ENCODE data around the gene INPP5E. TPM values are rescaled to one million over a fixed set of nuclear protein-coding genes. Genes with fewer than 3 reads are reported as not detected.
A peak's percentile ranks its signal among the peaks of the same experiment; 100 is the strongest.
"Not testable (repeated sequence)": the region's sequence is repeated elsewhere in the genome, so short reads cannot be mapped to it uniquely, and the experiment has no call there.

Gene INPP5E
- total RNA-seq, 2 donors from 2014 or later = 17.2 to 20.1 TPM

DNA sequence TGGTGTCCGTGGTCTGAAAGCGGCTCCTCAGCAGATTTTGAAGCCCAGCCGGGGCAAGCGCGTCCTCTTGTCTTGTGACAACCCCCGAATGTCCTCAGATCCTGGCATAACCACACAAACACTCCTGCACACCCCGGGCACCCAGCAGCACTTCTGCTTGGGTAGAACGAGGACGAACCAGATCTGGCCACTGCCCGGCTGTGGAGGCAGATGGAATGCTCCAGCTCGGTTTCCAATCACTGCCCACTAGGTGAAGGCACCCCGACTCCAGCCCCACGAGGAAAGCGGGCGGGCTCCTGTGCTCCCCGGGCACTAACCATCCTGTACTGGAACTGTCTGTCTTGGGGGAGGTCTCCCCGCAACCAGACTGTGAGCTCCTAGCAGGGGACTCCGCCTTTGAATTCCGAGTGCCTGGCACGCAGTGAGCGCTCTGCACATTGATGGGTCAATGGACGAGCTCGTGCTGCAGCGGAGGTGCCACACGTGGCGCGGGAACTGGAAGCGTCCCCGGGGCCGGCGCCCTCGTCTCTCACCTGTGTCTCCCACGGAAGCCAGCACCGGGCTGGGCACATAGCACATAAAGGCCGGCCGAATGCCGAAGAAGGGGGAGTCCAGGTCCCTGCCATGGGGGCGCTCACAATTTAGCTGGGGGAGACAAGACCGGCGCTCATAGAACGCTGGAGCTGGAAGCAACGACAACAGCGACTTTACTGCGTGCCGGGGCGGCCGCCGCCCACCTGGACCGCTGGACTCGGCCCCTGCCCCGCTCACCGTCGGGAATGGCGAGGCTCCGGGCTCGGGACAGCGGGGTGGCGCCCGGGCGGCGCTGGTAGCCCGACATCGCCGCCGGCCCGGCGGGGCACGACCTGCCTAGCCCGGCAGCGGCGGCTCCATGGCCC lies 29.8 kb downstream of the INPP5E start:
- ATAC-seq (replicated peaks in 1 of 2) (peak; percentile 27 to 43), DNase-seq (peak; percentile 46 to 48)
- peak overlapping the region; percentile 91 to 94 for H3K4me3 Mint-ChIP-seq
- H3K9me3 Mint-ChIP-seq = no peaks in the 10 kb centered on the region
- H3K27me3 Mint-ChIP-seq (ENCODE audit: low read depth) = no peaks in the 10 kb centered on the region
- peak overlapping the region; percentile 82 for H3K27ac Mint-ChIP-seq
- H3K4me1 Mint-ChIP-seq (ENCODE audit: low read depth) = peaks cover 72% of the 10 kb centered on the region
- H3K36me3 Mint-ChIP-seq (ENCODE audit: insufficient read depth in 2 of 2) = peaks cover 5 to 25% of the 10 kb centered on the region in 2 donors

DNA sequence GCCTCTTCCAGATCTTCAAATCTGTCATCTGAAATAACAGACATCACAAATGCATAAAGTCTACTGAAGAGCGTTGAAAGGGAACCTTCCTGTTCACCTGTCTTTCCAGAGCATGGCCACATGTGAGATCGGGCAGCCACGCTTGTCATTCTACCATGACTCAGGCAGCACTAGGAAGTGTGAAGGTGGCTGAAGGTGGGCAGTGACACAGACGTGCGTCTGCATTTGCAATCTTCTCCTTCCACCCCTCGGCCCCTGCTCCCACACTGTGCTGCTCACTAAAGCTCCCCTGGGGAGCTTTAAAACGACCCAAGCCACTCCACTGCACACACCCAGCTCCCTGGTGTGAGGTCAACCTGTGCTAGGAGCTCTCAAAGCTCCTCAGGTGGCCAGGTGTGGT lies 31.7 kb downstream of the INPP5E start:
- peak; percentile 25 to 37 for DNase-seq
- Mint-ChIP-seq H3K27ac (no peak overlapping the region), H3K4me1 (ENCODE audit: low read depth) (peaks cover 80% of the 10 kb centered on the region), H3K9me3 (no peaks in the 10 kb centered on the region), H3K4me3 (peak overlapping the region; percentile 41 to 91), H3K36me3 (ENCODE audit: insufficient read depth in 2 of 2) (peaks cover 5 to 21% of the 10 kb centered on the region in 2 donors), H3K27me3 (ENCODE audit: low read depth) (no peaks in the 10 kb centered on the region)
- ATAC-seq (replicated peaks in 1 of 2) = no peak

- H3K4me1 Mint-ChIP-seq (ENCODE audit: low read depth) = peaks cover 76% of the 10 kb centered on the region
- peaks cover 7 to 22% of the 10 kb centered on the region in 2 donors for H3K36me3 Mint-ChIP-seq (ENCODE audit: insufficient read depth in 2 of 2)
Measured at GRCh38 chr9:136407061-136407460, 32.6 kb downstream of the INPP5E start.

DNA sequence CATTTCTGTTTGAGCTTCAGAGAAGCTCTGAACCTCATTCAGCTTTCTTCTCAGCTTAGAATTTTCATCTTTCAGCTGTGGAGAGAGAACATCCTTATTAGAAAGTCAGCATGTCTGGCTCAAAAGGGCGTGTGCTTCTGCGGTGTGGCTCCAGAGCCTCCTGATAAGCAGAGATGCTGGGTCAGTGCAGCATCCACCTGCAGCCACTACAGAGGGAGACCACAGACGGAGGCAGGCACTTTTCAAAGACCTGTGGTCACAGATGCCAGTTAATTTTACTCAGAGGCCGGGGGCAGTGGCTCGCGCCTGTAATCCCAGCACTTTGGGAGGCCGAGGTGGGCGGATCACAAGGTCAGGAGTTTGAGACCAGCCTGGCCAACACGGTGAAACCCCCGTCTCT lies 33.7 kb downstream of the INPP5E start:
- peaks cover 73% of the 10 kb centered on the region for H3K4me1 Mint-ChIP-seq (ENCODE audit: low read depth)
- not testable (repeated sequence) for H3K4me3 Mint-ChIP-seq

More at GRCh38 chr9:136407061-136407460, 32.6 kb downstream of the INPP5E start:
- peak overlapping the region in 1 of 2 donors; percentile 7 for H3K4me3 Mint-ChIP-seq
- ATAC-seq (replicated peaks in 1 of 2); H3K27ac Mint-ChIP-seq; H3K27me3 Mint-ChIP-seq (ENCODE audit: low read depth); H3K9me3 Mint-ChIP-seq; DNase-seq: not testable (repeated sequence)

GRCh38 chr9:136405481-136405880 lies 34.2 kb downstream of the INPP5E start:
- H3K27me3 Mint-ChIP-seq (ENCODE audit: low read depth) = no peaks in the 10 kb centered on the region
- no peak for ATAC-seq (replicated peaks in 1 of 2)
- peaks cover 4 to 20% of the 10 kb centered on the region in 2 donors for H3K36me3 Mint-ChIP-seq (ENCODE audit: insufficient read depth in 2 of 2)
- no peak overlapping the region for H3K27ac Mint-ChIP-seq
- H3K4me1 Mint-ChIP-seq (ENCODE audit: low read depth) = peaks cover 75% of the 10 kb centered on the region
- H3K9me3 Mint-ChIP-seq = no peaks in the 10 kb centered on the region
- no peak for DNase-seq
- peak overlapping the region in 1 of 2 donors; percentile 79 for H3K4me3 Mint-ChIP-seq

More for the DNA sequence above, 33.7 kb downstream of the INPP5E start:
- H3K27ac Mint-ChIP-seq; ATAC-seq (replicated peaks in 1 of 2); DNase-seq; H3K9me3 Mint-ChIP-seq; H3K27me3 Mint-ChIP-seq (ENCODE audit: low read depth): not testable (repeated sequence)
- peaks cover 4 to 20% of the 10 kb centered on the region in 2 donors for H3K36me3 Mint-ChIP-seq (ENCODE audit: insufficient read depth in 2 of 2)

DNA sequence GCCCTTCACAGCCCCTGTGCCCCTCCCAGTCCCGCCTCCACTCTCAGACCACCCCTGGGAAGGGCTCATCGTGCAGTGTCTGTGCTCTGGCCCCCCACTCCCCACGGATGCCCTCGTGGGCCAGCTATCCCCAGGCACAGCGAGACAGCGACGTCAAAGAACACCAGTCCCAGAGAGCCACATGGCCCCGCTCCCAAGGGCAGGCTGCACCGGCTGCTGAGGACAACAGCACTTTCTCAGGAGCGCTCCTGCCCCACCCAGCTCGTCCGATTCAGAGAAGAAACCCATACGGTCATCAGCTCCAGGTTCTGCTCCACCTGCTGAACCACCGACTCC lies 34.9 kb downstream of the INPP5E start:
- Mint-ChIP-seq H3K4me1 (ENCODE audit: low read depth) (peaks cover 76% of the 10 kb centered on the region), H3K27me3 (ENCODE audit: low read depth) (no peaks in the 10 kb centered on the region), H3K36me3 (ENCODE audit: insufficient read depth in 2 of 2) (peaks cover 4 to 20% of the 10 kb centered on the region in 2 donors), H3K27ac (peak overlapping the region; percentile 94), H3K4me3 (peak overlapping the region; percentile 79 to 87), H3K9me3 (no peaks in the 10 kb centered on the region)
- ATAC-seq (replicated peaks in 1 of 2) (no peak), DNase-seq (no peak)

GRCh38 chr9:136403915-136404800 lies 35.5 kb downstream of the INPP5E start:
- peaks cover 72% of the 10 kb centered on the region for H3K4me1 Mint-ChIP-seq (ENCODE audit: low read depth)

GRCh38 chr9:136403538-136403914 lies 36.1 kb downstream of the INPP5E start:
- Mint-ChIP-seq H3K4me1 (ENCODE audit: low read depth) (peaks cover 72% of the 10 kb centered on the region), H3K27ac (peak overlapping the region; percentile 94), H3K36me3 (ENCODE audit: insufficient read depth in 2 of 2) (peaks cover 4 to 15% of the 10 kb centered on the region in 2 donors), H3K27me3 (ENCODE audit: low read depth) (no peaks in the 10 kb centered on the region), H3K4me3 (peak overlapping the region; percentile 79 to 87), H3K9me3 (no peaks in the 10 kb centered on the region)
- peak; percentile 74 to 76 for DNase-seq
- peak; percentile 70 to 72 for ATAC-seq (replicated peaks in 1 of 2)

More at GRCh38 chr9:136403915-136404800, 35.5 kb downstream of the INPP5E start:
- H3K9me3 Mint-ChIP-seq = no peaks in the 10 kb centered on the region
- no peaks in the 10 kb centered on the region for H3K27me3 Mint-ChIP-seq (ENCODE audit: low read depth)
- DNase-seq (peak; percentile 50 to 54), ATAC-seq (replicated peaks in 1 of 2) (peak; percentile 24 to 27)
- peak overlapping the region; percentile 94 for H3K27ac Mint-ChIP-seq
- H3K4me3 Mint-ChIP-seq = peak overlapping the region; percentile 79 to 87
- peaks cover 4 to 20% of the 10 kb centered on the region in 2 donors for H3K36me3 Mint-ChIP-seq (ENCODE audit: insufficient read depth in 2 of 2)

- no peaks in the 10 kb centered on the region for H3K27me3 Mint-ChIP-seq (ENCODE audit: low read depth)
- ATAC-seq (replicated peaks in 1 of 2) = no peak
- peaks cover 2 to 12% of the 10 kb centered on the region in 2 donors for H3K36me3 Mint-ChIP-seq (ENCODE audit: insufficient read depth in 2 of 2)
- H3K27ac Mint-ChIP-seq = peak overlapping the region; percentile 83
- H3K9me3 Mint-ChIP-seq = no peaks in the 10 kb centered on the region
- no peak for DNase-seq
- H3K4me3 Mint-ChIP-seq = peak overlapping the region; percentile 29 to 36
- H3K4me1 Mint-ChIP-seq (ENCODE audit: low read depth) = peaks cover 64% of the 10 kb centered on the region
Measured at GRCh38 chr9:136402067-136402466, 37.6 kb downstream of the INPP5E start.

DNA sequence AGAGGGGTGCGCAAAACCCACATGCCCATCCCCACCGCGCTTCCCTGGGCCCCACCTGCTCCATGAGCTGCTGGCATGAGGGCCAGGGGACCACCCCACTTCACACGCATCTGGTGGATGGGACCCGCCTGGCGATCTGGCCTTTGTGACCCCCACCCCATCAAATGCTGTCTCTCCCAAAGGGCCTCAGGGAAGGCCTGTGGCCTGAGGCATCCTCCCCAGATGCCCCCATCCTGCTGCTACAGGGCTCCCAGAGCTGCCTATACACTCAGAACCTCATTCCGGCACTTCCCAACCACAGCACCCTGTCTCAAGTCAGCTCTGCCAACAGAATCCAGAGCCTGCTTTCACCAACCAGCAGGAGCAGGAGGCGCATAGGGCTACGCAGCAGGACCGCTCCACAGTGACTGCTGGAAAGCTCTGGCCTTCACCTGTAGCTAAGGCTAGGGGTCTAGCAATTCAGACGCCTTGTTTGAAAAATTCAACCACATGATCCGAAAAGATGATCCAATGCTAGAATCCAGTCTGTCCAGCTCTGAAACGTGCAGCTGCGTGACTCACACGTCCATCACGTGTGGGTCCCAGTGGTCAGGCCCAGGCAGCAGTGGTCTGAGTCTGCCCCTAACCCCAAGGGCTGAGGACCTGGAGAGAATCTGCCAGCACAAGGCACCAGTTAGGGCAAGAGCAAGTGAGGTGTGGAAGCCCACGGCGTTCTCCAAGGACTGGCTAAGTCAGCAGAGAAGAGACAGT lies 38.3 kb downstream of the INPP5E start:
- DNase-seq (no peak), ATAC-seq (replicated peaks in 1 of 2) (no peak)
- H3K27ac Mint-ChIP-seq = peak overlapping the region; percentile 83
- H3K36me3 Mint-ChIP-seq (ENCODE audit: insufficient read depth in 2 of 2) = peaks cover 3 to 13% of the 10 kb centered on the region in 2 donors
- H3K27me3 Mint-ChIP-seq (ENCODE audit: low read depth) = no peaks in the 10 kb centered on the region
- H3K4me3 Mint-ChIP-seq = peak overlapping the region; percentile 34 to 35
- peaks cover 60% of the 10 kb centered on the region for H3K4me1 Mint-ChIP-seq (ENCODE audit: low read depth)
- no peaks in the 10 kb centered on the region for H3K9me3 Mint-ChIP-seq

- H3K27ac Mint-ChIP-seq = peak within 1 kb of the TSS; percentile 74
- no peaks in the 10 kb centered on the region for H3K9me3 Mint-ChIP-seq
- H3K27me3 Mint-ChIP-seq (ENCODE audit: low read depth) = no peaks in the 10 kb centered on the region
- ATAC-seq (replicated peaks in 1 of 2) (peak; percentile 78), DNase-seq (peak; percentile 89 to 95)
- H3K4me3 Mint-ChIP-seq = peak within 1 kb of the TSS; percentile 90 to 93
- H3K36me3 Mint-ChIP-seq (ENCODE audit: insufficient read depth in 2 of 2) = peaks cover 4 to 12% of the 10 kb centered on the region in 2 donors
- H3K4me1 Mint-ChIP-seq (ENCODE audit: low read depth) = peaks cover 51% of the 10 kb centered on the region
Measured at GRCh38 chr9:136400038-136400834, 39.4 kb downstream of the INPP5E start, which contains the start of gene SNAPC4. Gene SNAPC4, minus strand, starts transcription at chr9:136400170. Its CDS starts 1,742 bp downstream, at chr9:136398428.
